Keratinocyte (primary cell): ENCODE results near the gene CASP9.

ENCODE experiments used
- EZH2 ChIP-seq: IDR thresholded peaks from one replicate; pipeline ENCODE4 v1.6.1; 2012; ENCODE audit warnings: inconsistent platforms, mild to moderate bottlenecking, low read length, moderate library complexity
- TF ChIP-seq, protein P1 (sequence below), 3 experiments: IDR thresholded peaks in 1 of 3; conservative IDR thresholded peaks in 1 of 3; optimal IDR thresholded peaks in 1 of 3; 2 replicates in 2 of 3; 3 replicates in 1 of 3; pipeline versions ENCODE3 to v1.5.1; 2011; ENCODE audit warnings: low read length in 3 of 3, mild to moderate bottlenecking in 3 of 3, moderate library complexity in 2 of 3, control low read depth in 1 of 3, inconsistent platforms in 1 of 3; ENCODE audit not compliant: insufficient read depth in 2 of 3; ENCODE audit errors: extremely low read depth in 1 of 3

DNA sequence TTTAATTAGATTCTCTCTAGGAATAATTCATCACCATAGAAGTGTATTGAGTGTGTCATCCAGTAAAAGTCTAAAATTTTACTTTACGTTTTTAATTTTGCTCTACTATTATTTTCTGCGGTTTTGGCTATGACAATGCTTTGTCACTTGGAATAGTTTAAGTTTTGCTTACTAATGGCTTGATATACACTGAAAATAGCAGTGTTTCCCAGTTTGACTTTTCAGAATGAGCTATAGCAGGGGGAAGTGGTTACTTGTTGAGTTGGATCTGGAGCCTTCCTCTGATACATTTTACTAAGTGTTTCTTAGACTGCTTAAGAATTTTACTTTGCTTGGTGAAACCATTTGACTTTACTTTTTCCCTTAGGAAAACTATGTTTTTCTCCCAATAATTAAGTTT lies 7.7 kb upstream of the CASP9 start:
- no peak for TF ChIP-seq EZH2
- TF ChIP-seq, protein P1, sequence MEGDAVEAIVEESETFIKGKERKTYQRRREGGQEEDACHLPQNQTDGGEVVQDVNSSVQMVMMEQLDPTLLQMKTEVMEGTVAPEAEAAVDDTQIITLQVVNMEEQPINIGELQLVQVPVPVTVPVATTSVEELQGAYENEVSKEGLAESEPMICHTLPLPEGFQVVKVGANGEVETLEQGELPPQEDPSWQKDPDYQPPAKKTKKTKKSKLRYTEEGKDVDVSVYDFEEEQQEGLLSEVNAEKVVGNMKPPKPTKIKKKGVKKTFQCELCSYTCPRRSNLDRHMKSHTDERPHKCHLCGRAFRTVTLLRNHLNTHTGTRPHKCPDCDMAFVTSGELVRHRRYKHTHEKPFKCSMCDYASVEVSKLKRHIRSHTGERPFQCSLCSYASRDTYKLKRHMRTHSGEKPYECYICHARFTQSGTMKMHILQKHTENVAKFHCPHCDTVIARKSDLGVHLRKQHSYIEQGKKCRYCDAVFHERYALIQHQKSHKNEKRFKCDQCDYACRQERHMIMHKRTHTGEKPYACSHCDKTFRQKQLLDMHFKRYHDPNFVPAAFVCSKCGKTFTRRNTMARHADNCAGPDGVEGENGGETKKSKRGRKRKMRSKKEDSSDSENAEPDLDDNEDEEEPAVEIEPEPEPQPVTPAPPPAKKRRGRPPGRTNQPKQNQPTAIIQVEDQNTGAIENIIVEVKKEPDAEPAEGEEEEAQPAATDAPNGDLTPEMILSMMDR (optimal IDR thresholded peaks at IDR 0.05 in 1 of 3, IDR thresholded peaks at IDR 0.05 in 1 of 3, conservative IDR thresholded peaks at IDR 0.05 in 1 of 3; ENCODE audit: extremely low read depth in 1 of 3, insufficient read depth in 2 of 3, low read length in 3 of 3), result no peak
